ENCODE measurements around the gene RNF44.

RNF44 gene

GRCh38 chr5:176538230-176538988, 1.2 kb upstream of the RNF44 start:
- no peak for FAIRE-seq
- TF ChIP-seq TAF1 (IDR thresholded peaks at IDR 0.05; ENCODE audit: low read depth, low read length), result no peak
- TF ChIP-seq POLR2A (IDR thresholded peaks at IDR 0.05; ENCODE audit: low read depth, low read length), result no peak
- TF ChIP-seq SPI1 (IDR thresholded peaks at IDR 0.05; ENCODE audit: low read depth, low read length), result no peak
- TF ChIP-seq POLR2AphosphoS5 (IDR thresholded peaks at IDR 0.05; ENCODE audit: low read depth, low read length), result no peak
- no peak for TF ChIP-seq PAX5 (IDR thresholded peaks at IDR 0.05; ENCODE audit: insufficient read depth, low read length, severe bottlenecking)
- TF ChIP-seq POU2F2 (IDR thresholded peaks at IDR 0.05; ENCODE audit: low read depth, low read length), result no peak
- DNase-seq (ENCODE audit: insufficient read length, low spot score), result no peak

- FAIRE-seq, result peak; percentile 98
- TF ChIP-seq TAF1 (IDR thresholded peaks at IDR 0.05; ENCODE audit: low read depth, low read length), result no peak
- 0 out of 2 replicates have a peak, but pooled peaks have one; percentile 24 for TF ChIP-seq SPI1 (IDR thresholded peaks at IDR 0.05; ENCODE audit: low read depth, low read length)
- no peak for TF ChIP-seq POLR2A (IDR thresholded peaks at IDR 0.05; ENCODE audit: low read depth, low read length)
- TF ChIP-seq POU2F2 (IDR thresholded peaks at IDR 0.05; ENCODE audit: low read depth, low read length), result peak; percentile 89
- TF ChIP-seq POLR2AphosphoS5 (IDR thresholded peaks at IDR 0.05; ENCODE audit: low read depth, low read length), result no peak
- DNase-seq (ENCODE audit: insufficient read length, low spot score), result peak; percentile 79
Measured at GRCh38 chr5:176537554-176538229, 490 bp upstream of the RNF44 start.

GRCh38 chr5:176536132-176536901, 885 bp downstream of the RNF44 start:
- no peak for FAIRE-seq
- TF ChIP-seq TAF1 (IDR thresholded peaks at IDR 0.05; ENCODE audit: low read depth, low read length) (no peak), POLR2A (IDR thresholded peaks at IDR 0.05; ENCODE audit: low read depth, low read length) (0 out of 2 replicates have a peak, but pooled peaks have one; percentile 47), POLR2AphosphoS5 (IDR thresholded peaks at IDR 0.05; ENCODE audit: low read depth, low read length) (peak; percentile 23), SPI1 (IDR thresholded peaks at IDR 0.05; ENCODE audit: low read depth, low read length) (peak; percentile 59), PAX5 (IDR thresholded peaks at IDR 0.05; ENCODE audit: insufficient read depth, low read length, severe bottlenecking) (no peak), POU2F2 (IDR thresholded peaks at IDR 0.05; ENCODE audit: low read depth, low read length) (0 out of 2 replicates have a peak, but pooled peaks have one; percentile 22)
- peak; percentile 78 for DNase-seq (ENCODE audit: insufficient read length, low spot score)

GRCh38 chr5:176535664-176536131, 1.5 kb downstream of the RNF44 start:
- DNase-seq (ENCODE audit: insufficient read length, low spot score) (no peak), FAIRE-seq (peak; percentile 47)
- TF ChIP-seq POLR2AphosphoS5 (IDR thresholded peaks at IDR 0.05; ENCODE audit: low read depth, low read length) (0 out of 2 replicates have a peak, but pooled peaks have one; percentile 8), SPI1 (IDR thresholded peaks at IDR 0.05; ENCODE audit: low read depth, low read length) (no peak), POLR2A (IDR thresholded peaks at IDR 0.05; ENCODE audit: low read depth, low read length) (no peak; the same call in 1 of the 2 replicates), PAX5 (IDR thresholded peaks at IDR 0.05; ENCODE audit: insufficient read depth, low read length, severe bottlenecking) (no peak), POU2F2 (IDR thresholded peaks at IDR 0.05; ENCODE audit: low read depth, low read length) (no peak)

- DNase-seq (ENCODE audit: insufficient read length, low spot score), result no peak
- no peak for TF ChIP-seq PAX5 (IDR thresholded peaks at IDR 0.05; ENCODE audit: insufficient read depth, low read length, severe bottlenecking)
- TF ChIP-seq SPI1 (IDR thresholded peaks at IDR 0.05; ENCODE audit: low read depth, low read length), result peak; percentile 25; the same call in 1 of the 2 replicates
- 0 out of 2 replicates have a peak, but pooled peaks have one; percentile 25 for TF ChIP-seq POLR2AphosphoS5 (IDR thresholded peaks at IDR 0.05; ENCODE audit: low read depth, low read length)
- peak; percentile 76; the same call in 1 of the 2 replicates for TF ChIP-seq POLR2A (IDR thresholded peaks at IDR 0.05; ENCODE audit: low read depth, low read length)
- TF ChIP-seq POU2F2 (IDR thresholded peaks at IDR 0.05; ENCODE audit: low read depth, low read length), result no peak
- TF ChIP-seq TAF1 (IDR thresholded peaks at IDR 0.05; ENCODE audit: low read depth, low read length), result no peak
- FAIRE-seq, result no peak
Measured at GRCh38 chr5:176535101-176535663, 2.0 kb downstream of the RNF44 start.

- DNase-seq (ENCODE audit: insufficient read length, low spot score) (no peak), FAIRE-seq (peak; percentile 87)
- TF ChIP-seq POLR2AphosphoS5 (IDR thresholded peaks at IDR 0.05; ENCODE audit: low read depth, low read length) (0 out of 2 replicates have a peak, but pooled peaks have one; percentile 19), PAX5 (IDR thresholded peaks at IDR 0.05; ENCODE audit: insufficient read depth, low read length, severe bottlenecking) (no peak)
Measured at GRCh38 chr5:176534640-176535039, 2.6 kb downstream of the RNF44 start.

GRCh38 chr5:176533894-176534611, 3.1 kb downstream of the RNF44 start:
- DNase-seq (ENCODE audit: insufficient read length, low spot score) (no peak), FAIRE-seq (peak; percentile 90)
- TF ChIP-seq POU2F2 (IDR thresholded peaks at IDR 0.05; ENCODE audit: low read depth, low read length) (no peak), PAX5 (IDR thresholded peaks at IDR 0.05; ENCODE audit: insufficient read depth, low read length, severe bottlenecking) (no peak), TAF1 (IDR thresholded peaks at IDR 0.05; ENCODE audit: low read depth, low read length) (no peak), POLR2AphosphoS5 (IDR thresholded peaks at IDR 0.05; ENCODE audit: low read depth, low read length) (no peak), POLR2A (IDR thresholded peaks at IDR 0.05; ENCODE audit: low read depth, low read length) (no peak), SPI1 (IDR thresholded peaks at IDR 0.05; ENCODE audit: low read depth, low read length) (peak; percentile 54; the same call in 1 of the 2 replicates)

GRCh38 chr5:176533390-176533789, 3.8 kb downstream of the RNF44 start:
- FAIRE-seq, result no peak
- TF ChIP-seq TAF1 (IDR thresholded peaks at IDR 0.05; ENCODE audit: low read depth, low read length) (no peak), SPI1 (IDR thresholded peaks at IDR 0.05; ENCODE audit: low read depth, low read length) (no peak; the same call in 1 of the 2 replicates), PAX5 (IDR thresholded peaks at IDR 0.05; ENCODE audit: insufficient read depth, low read length, severe bottlenecking) (no peak), POU2F2 (IDR thresholded peaks at IDR 0.05; ENCODE audit: low read depth, low read length) (no peak)
- no peak for DNase-seq (ENCODE audit: insufficient read length, low spot score)

Data from GM12891 (cell line).